DOHH2 (cell line): Measurements from ENCODE around the gene ELF1.

ENCODE experiments used
- H3F3A ChIP-seq: fragments of 200-600 bp; sonication (generic), shearing (Covaris generic); 2 replicates; pipeline ENCODE4 v1.6.0; 2016; ENCODE audit warnings: antibody characterized with exemption, mild to moderate bottlenecking; ENCODE audit not compliant: control insufficient read depth, insufficient read depth
- H3K27ac ChIP-seq: fragments of 200-600 bp; sonication (generic); 2 replicates; pipeline ENCODE4 v1.5.1; 2014; ENCODE audit warnings: low read depth, mild to moderate bottlenecking, low read length, moderate library complexity
- H3K27me3 ChIP-seq: fragments of 200-600 bp; sonication (generic); 2 replicates; pipeline ENCODE4 v1.6.1; 2014; ENCODE audit warnings: mild to moderate bottlenecking, low read length, mixed read lengths; ENCODE audit not compliant: control insufficient read depth
- H3K36me3 ChIP-seq: fragments of 200-600 bp; sonication (generic); 2 replicates; pipeline ENCODE4 v1.6.1; 2014; ENCODE audit warnings: mild to moderate bottlenecking, low read length, moderate library complexity, mixed read lengths; ENCODE audit not compliant: control insufficient read depth
- H3K4me1 ChIP-seq: fragments of 200-600 bp; sonication (generic); 2 replicates; pipeline ENCODE4 v1.6.1; 2014; ENCODE audit warnings: mild to moderate bottlenecking, low read length, mixed read lengths; ENCODE audit not compliant: control insufficient read depth
- H3K4me2 ChIP-seq: fragments of 200-600 bp; sonication (generic); 2 replicates; pipeline ENCODE4 v1.6.0; 2014; ENCODE audit warnings: mild to moderate bottlenecking, low read length, moderate library complexity
- H3K4me3 ChIP-seq: fragments of 200-600 bp; sonication (generic); 2 replicates; pipeline ENCODE4 v1.5.1; 2014; ENCODE audit warnings: mild to moderate bottlenecking, low read length, mixed read lengths
- H3K79me2 ChIP-seq: fragments of 200-600 bp; sonication (generic); 2 replicates; pipeline ENCODE4 v1.6.1; 2014; ENCODE audit warnings: mild to moderate bottlenecking, low read length, mixed read lengths; ENCODE audit not compliant: control insufficient read depth
- H3K9me2 ChIP-seq: fragments of 200-600 bp; sonication (generic); replicated peaks from 2 replicates; pipeline ENCODE4 v1.6.1; 2014; ENCODE audit warnings: mild to moderate bottlenecking, low read length, mixed read lengths; ENCODE audit not compliant: control insufficient read depth
- H3K9me3 ChIP-seq: fragments of 200-600 bp; sonication (generic); 2 replicates; pipeline ENCODE4 v1.6.1; 2014; ENCODE audit warnings: antibody characterized with exemption, low read length, mixed read lengths; ENCODE audit not compliant: control insufficient read depth, insufficient read depth
- H4K20me1 ChIP-seq: fragments of 200-600 bp; sonication (generic); 2 replicates; pipeline ENCODE4 v1.6.0; 2014; ENCODE audit warnings: low read depth, mild to moderate bottlenecking, antibody characterized with exemption, low read length, moderate library complexity; ENCODE audit not compliant: control insufficient read depth, insufficient read depth
- CTCF ChIP-seq: fragments of 200-600 bp; sonication (generic); IDR thresholded peaks from one replicate; pipeline ENCODE4 v1.5.1; 2014; ENCODE audit warnings: antibody characterized with exemption, mild to moderate bottlenecking, low read depth, low read length; ENCODE audit not compliant: poor library complexity, severe bottlenecking
- EZH2phosphoT487 ChIP-seq: fragments of 200-600 bp; sonication (generic); IDR thresholded peaks from 2 replicates; pipeline ENCODE4 v1.6.1; 2017; ENCODE audit warnings: borderline replicate concordance, mild to moderate bottlenecking, antibody characterized with exemption, low read length, moderate library complexity, mixed read lengths

Gene ELF1

GRCh38 chr13:41028051-41028450, 8.9 kb upstream of the ELF1 start:
- Histone ChIP-seq H3K9me3 (no peaks in the 10 kb centered on the region), H3F3A (0 out of 2 replicates have a peak, but pooled peaks cover 8% of the 10 kb centered on the region), H3K4me3 (no peak overlapping the region), H3K79me2 (peaks cover 80% of the 10 kb centered on the region), H3K36me3 (peaks cover 8% of the 10 kb centered on the region), H3K9me2 (no peaks in the 10 kb centered on the region), H3K4me1 (peaks cover 46% of the 10 kb centered on the region), H3K27ac (no peak overlapping the region), H3K27me3 (no peaks in the 10 kb centered on the region), H3K4me2 (no peak overlapping the region), H4K20me1 (no peaks in the 10 kb centered on the region)
- TF ChIP-seq CTCF (no peak), EZH2phosphoT487 (no peak)

GRCh38 chr13:41026788-41027187, 7.7 kb upstream of the ELF1 start:
- Histone ChIP-seq H3K9me2 (no peaks in the 10 kb centered on the region), H3K27ac (no peak overlapping the region), H3K79me2 (peaks cover 86% of the 10 kb centered on the region), H3K4me3 (no peak overlapping the region), H3K9me3 (no peaks in the 10 kb centered on the region), H4K20me1 (no peaks in the 10 kb centered on the region), H3F3A (0 out of 2 replicates have a peak, but pooled peaks cover 6% of the 10 kb centered on the region), H3K4me2 (no peak overlapping the region), H3K36me3 (peaks cover 8% of the 10 kb centered on the region), H3K4me1 (peaks cover 54% of the 10 kb centered on the region), H3K27me3 (no peaks in the 10 kb centered on the region)
- no peak for TF ChIP-seq CTCF
- no peak for TF ChIP-seq EZH2phosphoT487

- peaks cover 92% of the 10 kb centered on the region for H3K79me2 ChIP-seq
Observed at GRCh38 chr13:41025518-41025917, 6.4 kb upstream of the ELF1 start.

More at GRCh38 chr13:41025518-41025917, 6.4 kb upstream of the ELF1 start:
- Histone ChIP-seq H3F3A (0 out of 2 replicates have a peak, but pooled peaks cover 6% of the 10 kb centered on the region), H4K20me1 (no peaks in the 10 kb centered on the region), H3K9me3 (no peaks in the 10 kb centered on the region), H3K27ac (no peak overlapping the region), H3K4me2 (no peak overlapping the region), H3K9me2 (no peaks in the 10 kb centered on the region), H3K4me1 (peaks cover 66% of the 10 kb centered on the region), H3K36me3 (peaks cover 8% of the 10 kb centered on the region), H3K4me3 (no peak overlapping the region), H3K27me3 (no peaks in the 10 kb centered on the region)
- no peak for TF ChIP-seq EZH2phosphoT487
- no peak for TF ChIP-seq CTCF
